Stimulated activated CD8-positive, alpha-beta memory T cell treated with anti-CD3 and anti-CD28 coated beads, Interleukin-7, amount 100 ng/mL, for 48 hours (primary cell): ENCODE results near the gene KIAA0825.

Experiments used
- DNase-seq, 2 donors: peaks; one replicate each; pipeline ENCODE4 v3.0.0-alpha.2; 2020; ENCODE audit warnings: low read depth in 1 of 2; ENCODE audit errors: extremely low read depth in 1 of 2

Gene KIAA0825

GRCh38 chr5:94111209-94112004 lies 507.0 kb downstream of the KIAA0825 start:
- peak; percentile 80 to 90 for DNase-seq

GRCh38 chr5:94103514-94104245 lies 514.7 kb downstream of the KIAA0825 start:
- no peak for DNase-seq
